PFSK-1 (cell line): Measurements from ENCODE around the gene RBP3. TPM values are rescaled to one million over a fixed set of nuclear protein-coding genes. Genes with fewer than 3 reads are reported as not detected.

Source experiments
- FOXP2 ChIP-seq: optimal IDR thresholded peaks from 2 replicates; pipeline ENCODE3; 2011; ENCODE audit warnings: borderline replicate concordance, control low read depth, inconsistent platforms; ENCODE audit not compliant: insufficient read depth; ENCODE audit errors: extremely low read length, extremely low read depth
- POLR2AphosphoS5 ChIP-seq: IDR thresholded peaks from 2 replicates; pipeline ENCODE4 v1.6.1; 2012; ENCODE audit warnings: low read depth, mild to moderate bottlenecking, control low read depth, low read length, moderate library complexity
- REST ChIP-seq, 2 experiments: IDR thresholded peaks; 2 replicates each; pipeline versions ENCODE4 v1.6.1 to v1.8.0; 2011 to 2012; ENCODE audit warnings: low read depth in 2 of 2, low read length in 2 of 2, control low read depth in 1 of 2, inconsistent platforms in 1 of 2, mild to moderate bottlenecking in 1 of 2, moderate library complexity in 1 of 2; ENCODE audit not compliant: insufficient read depth in 1 of 2
- SIN3A ChIP-seq: IDR thresholded peaks from 2 replicates; pipeline ENCODE4 v1.6.1; 2012; ENCODE audit warnings: mild to moderate bottlenecking, low read length, moderate library complexity, borderline replicate concordance; ENCODE audit not compliant: insufficient read depth
- TAF1 ChIP-seq: IDR thresholded peaks from 2 replicates; pipeline ENCODE4 v1.6.1; 2012; ENCODE audit warnings: low read length, control low read depth, borderline replicate concordance; ENCODE audit not compliant: insufficient read depth
- polyA plus RNA-seq: library from polyadenylated mRNA; unstranded; fragments of >200 nt; gene quantifications from one replicate; pipeline ENCODE4 v1.2.1, GENCODE V29; 2012; ENCODE audit warnings: low read depth, missing spikeins; ENCODE audit not compliant: insufficient read length

The RBP3 gene
- polyA plus RNA-seq: not detected

DNA sequence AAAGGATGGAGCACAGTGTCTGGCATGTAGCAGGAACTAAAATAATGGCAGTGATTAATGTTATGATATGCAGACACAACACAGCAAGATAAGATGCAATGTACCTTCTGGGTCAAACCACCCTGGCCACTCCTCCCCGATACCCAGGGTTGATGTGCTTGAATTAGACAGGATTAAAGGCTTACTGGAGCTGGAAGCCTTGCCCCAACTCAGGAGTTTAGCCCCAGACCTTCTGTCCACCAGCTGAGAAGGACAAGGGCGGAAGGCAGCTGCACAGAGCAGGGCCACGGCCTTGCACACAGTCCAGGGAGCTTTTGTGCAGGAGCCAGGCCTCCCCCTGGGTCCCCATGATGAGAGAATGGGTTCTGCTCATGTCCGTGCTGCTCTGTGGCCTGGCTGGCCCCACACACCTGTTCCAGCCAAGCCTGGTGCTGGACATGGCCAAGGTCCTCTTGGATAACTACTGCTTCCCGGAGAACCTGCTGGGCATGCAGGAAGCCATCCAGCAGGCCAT lies at the start of gene RBP3:
Gene RBP3 (plus strand): TSS at position 226 of the 514 bp plus-strand sequence. CDS start 122 bp downstream, at position 348.
- TF ChIP-seq TAF1 (no peak), REST (IDR thresholded peaks at IDR 0.05; ENCODE audit: insufficient read depth in 1 of 2, low read depth in 2 of 2, low read length in 2 of 2) (no peak), SIN3A (no peak), POLR2AphosphoS5 (no peak), FOXP2 (no peak)

DNA sequence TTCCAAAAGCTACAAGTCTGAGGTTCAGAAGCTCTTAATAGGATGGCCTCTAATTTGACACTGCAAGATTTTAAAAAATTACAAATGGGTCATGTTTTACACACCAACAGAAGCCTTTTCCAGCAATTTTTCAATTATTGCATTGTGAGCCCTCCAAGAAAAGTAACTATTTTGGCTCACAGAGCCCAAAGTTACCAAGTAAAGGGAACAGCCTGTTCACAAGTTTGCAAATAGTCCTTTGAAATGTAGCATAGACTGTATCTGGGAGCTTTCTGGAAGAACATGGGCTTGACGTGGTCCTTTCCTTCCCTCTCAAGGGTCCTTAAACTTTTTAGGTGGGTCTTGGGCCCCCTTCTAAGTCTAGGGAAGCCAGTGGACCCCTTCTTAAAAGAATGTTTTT lies 49.4 kb upstream of the RBP3 start:
- TF ChIP-seq REST (IDR thresholded peaks at IDR 0.05; ENCODE audit: insufficient read depth in 1 of 2, low read depth in 2 of 2, low read length in 2 of 2) (no peak), POLR2AphosphoS5 (no peak), FOXP2 (no peak), SIN3A (no peak), TAF1 (no peak)

DNA sequence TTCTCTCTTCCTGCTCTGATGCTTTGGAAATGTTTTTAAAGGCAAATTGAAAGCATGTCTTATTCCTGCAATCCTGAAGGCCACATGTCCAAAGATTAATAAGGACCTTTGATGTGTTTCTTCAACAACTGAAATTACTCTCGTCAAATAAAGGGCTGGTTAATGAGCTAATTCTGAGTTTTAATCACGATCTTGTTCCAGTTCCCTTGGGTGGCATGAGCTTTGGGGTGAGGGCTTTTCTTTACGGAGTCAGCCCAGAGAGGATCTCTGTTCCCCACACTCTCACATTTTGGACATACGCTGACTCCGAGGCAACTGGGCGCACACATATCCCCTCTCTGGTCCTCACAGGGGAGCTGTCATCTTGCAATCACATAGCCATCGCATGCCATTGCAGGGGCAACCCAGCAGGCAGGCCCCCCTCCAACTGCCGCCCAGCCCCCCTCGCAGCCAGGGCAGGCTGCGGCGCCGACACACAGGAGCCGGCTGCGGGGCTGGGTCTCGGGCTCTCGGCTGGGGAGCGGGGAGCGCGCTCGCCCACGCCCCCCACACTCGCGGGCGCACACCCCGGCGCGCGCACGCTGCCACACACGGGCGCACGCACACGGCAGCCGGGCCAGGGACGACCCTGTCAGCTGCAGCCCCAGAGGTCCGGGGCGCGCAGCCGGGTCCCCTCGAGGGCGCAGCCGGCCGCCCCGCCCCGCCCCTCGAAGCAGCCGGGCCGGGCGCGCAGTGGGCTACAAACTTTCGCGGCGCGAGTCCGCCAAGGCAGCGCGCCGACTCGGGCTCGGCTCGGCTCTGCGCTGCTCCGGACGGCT lies 48.3 kb upstream of the RBP3 start, which contains the start of gene GDF10:
Gene GDF10 (plus strand): TSS at position 587 of the 818 bp plus-strand sequence. CDS start 455 bp downstream, outside the sequence.
- TF ChIP-seq POLR2AphosphoS5 (no peak), TAF1 (no peak), SIN3A (no peak), FOXP2 (no peak), REST (IDR thresholded peaks at IDR 0.05; ENCODE audit: insufficient read depth in 1 of 2, low read depth in 2 of 2, low read length in 2 of 2) (no peak)

- TF ChIP-seq TAF1: no peak
- TF ChIP-seq POLR2AphosphoS5: no peak
- no peak for TF ChIP-seq REST (IDR thresholded peaks at IDR 0.05; ENCODE audit: insufficient read depth in 1 of 2, low read depth in 2 of 2, low read length in 2 of 2)
- TF ChIP-seq FOXP2: no peak
- no peak for TF ChIP-seq SIN3A
Measured at GRCh38 chr10:47300429-47300931, 47.7 kb upstream of the RBP3 start.
